Heart left ventricle (tissue), 13 donors: ENCODE results near the gene CAPG.

Experiments used
- CTCF ChIP-seq, 12 donors: fragments of 200-600 bp; sonication (generic) in 4 of 12; IDR thresholded peaks; one replicate each; pipeline versions ENCODE4 v1.5.0 to v1.8.0; 2018 to 2022; ENCODE audit warnings: antibody characterized with exemption in 12 of 12, mild to moderate bottlenecking in 5 of 12
- POLR2A ChIP-seq, 2 donors: fragments of 450-650 bp; IDR thresholded peaks; one replicate each; pipeline ENCODE4 v1.6.1; 2017; ENCODE audit warnings: antibody characterized with exemption in 2 of 2, mild to moderate bottlenecking in 2 of 2, moderate library complexity in 2 of 2
- donor health status: ischemic (EF 13 %, LVEDD 7.1; RV severe dilation, severe dysfunction).
- donor health status: DM: no; HTN: yes; CAD: no.
- donor health status: DM: no; HTN: no; CAD: no.
- donor health status: ischemic (EF 25% LVEDD 6.9; RV normal size, moderate dysfunction).
- donor health status: ischemic (EF 25% LVEDD 5.7; RV mildly dilated, moderate dysfunction).
- donor health status: ischemic (EF 35%, LVEDD 5.7; RV mildly dilated, moderate dysfunction).
- donor health status: nonischemic (EF 11% LVEDD 7.7; RV severe dilation, severe dysfunction).
- donor health status: DM: yes; HTN: yes; CAD: no.
- donor health status: PGD.
- donor health status: ischemic (EF 29% LVEDD 5.4; RV normal size, mild dysfunction).
- donor health status: nonischemic (EF 23%, LVEDD 6.1; RV moderate dilation, normal function).

- TF ChIP-seq CTCF (IDR thresholded peaks at IDR 0.05) (no peak), POLR2A (IDR thresholded peaks at IDR 0.05) (no peak)
Observed at GRCh38 chr2:85385746-85386145, 24.4 kb downstream of the CAPG start.
